Activated CD8-positive, alpha-beta T cell treated with anti-CD3 and anti-CD28 coated beads for 36 hours (primary cell): ENCODE measurements around the gene SMOC2. TPM values are rescaled to one million over a fixed set of nuclear protein-coding genes. Genes with fewer than 3 reads are reported as not detected.

Experiments used
- ATAC-seq: fragments of 200-7000 bp; cut with Tn5 transposase; one replicate; pipeline ENCODE4 v1.10.0; 2021; ENCODE audit warnings: mild to moderate bottlenecking, moderate library complexity
- CTCF ChIA-PET: fragments of 350-600 bp; sonication (Branson Sonifier 250); formaldehyde crosslinking; loops from one replicate; lab custom pipeline; 2021; ENCODE audit warnings: antibody characterized with exemption; lab: Charles Lee
- POLR2A ChIA-PET: fragments of 350-600 bp; sonication (Branson Sonifier 250); formaldehyde crosslinking; loops from one replicate; lab custom pipeline; 2021; ENCODE audit warnings: antibody characterized with exemption; lab: Charles Lee
- DNase-seq: peaks from one replicate; pipeline ENCODE4 v3.0.0-alpha.2; 2020
- H3K27ac Mint-ChIP-seq: one replicate; pipeline ENCODE4 v1.8.0; 2021; ENCODE audit warnings: mild to moderate bottlenecking, mixed read lengths
- H3K27me3 Mint-ChIP-seq: one replicate; pipeline ENCODE4 v1.8.0; 2021; ENCODE audit warnings: mixed read lengths
- H3K36me3 Mint-ChIP-seq: one replicate; pipeline ENCODE4 v1.8.0; 2021; ENCODE audit warnings: low read depth, mixed read lengths
- H3K4me1 Mint-ChIP-seq: one replicate; pipeline ENCODE4 v1.8.0; 2021; ENCODE audit warnings: low read depth, mixed read lengths
- H3K4me3 Mint-ChIP-seq: one replicate; pipeline ENCODE4 v1.8.0; 2021; ENCODE audit warnings: mild to moderate bottlenecking, moderate library complexity, mixed read lengths
- H3K9me3 Mint-ChIP-seq: one replicate; pipeline ENCODE4 v1.8.0; 2021; ENCODE audit warnings: mixed read lengths
- CTCF ChIP-seq: fragments of 200-600 bp; IDR thresholded peaks from one replicate; pipeline ENCODE4 v1.8.0; 2022; ENCODE audit warnings: antibody characterized with exemption, mild to moderate bottlenecking
- intact Hi-C: fragments of 100-400 bp; cut with micrococcal nuclease; formaldehyde crosslinking; loops from one replicate; pipeline ENCODE4 v1.10.0; 2022
- total RNA-seq, 2 experiments: library from RNA; stranded (reverse); gene quantifications; one replicate each; pipeline ENCODE4 v1.2.3, GENCODE V29; 2021

SMOC2 gene
- total RNA-seq, 2 experiments from 2014 or later = not detected

GRCh38 chr6:168408504-168409136 lies 32.4 kb upstream of the SMOC2 start:
- ChIA-PET POLR2A (no interaction called here), CTCF (no interaction called here)
- no peak for ATAC-seq

GRCh38 chr6:168410035-168410434 lies 30.9 kb upstream of the SMOC2 start:
- H3K27ac Mint-ChIP-seq = no peak overlapping the region
- DNase-seq = no peak
- H3K4me3 Mint-ChIP-seq = no peak overlapping the region
- no peaks in the 10 kb centered on the region for H3K9me3 Mint-ChIP-seq
- no peaks in the 10 kb centered on the region for H3K4me1 Mint-ChIP-seq
- intact Hi-C loops = no loop called here
- ChIA-PET POLR2A (interaction anchor here (0.6 kb wide), 1 partner anchor 21 kb away, joined by 3 read pairs; no protein-coding TSS in a partner anchor), CTCF (no interaction called here)
- no peak for ATAC-seq
- no peaks in the 10 kb centered on the region for H3K36me3 Mint-ChIP-seq
- TF ChIP-seq CTCF = no peak
- no peaks in the 10 kb centered on the region for H3K27me3 Mint-ChIP-seq

More at GRCh38 chr6:168408504-168409136, 32.4 kb upstream of the SMOC2 start:
- Mint-ChIP-seq H3K27ac (no peak overlapping the region), H3K9me3 (no peaks in the 10 kb centered on the region), H3K4me3 (no peak overlapping the region), H3K27me3 (no peaks in the 10 kb centered on the region), H3K4me1 (no peaks in the 10 kb centered on the region), H3K36me3 (no peaks in the 10 kb centered on the region)
- intact Hi-C loops = no loop called here
- DNase-seq = no peak
- TF ChIP-seq CTCF = no peak

GRCh38 chr6:168410554-168411011 lies 30.4 kb upstream of the SMOC2 start:
- no peaks in the 10 kb centered on the region for H3K9me3 Mint-ChIP-seq
- no peak overlapping the region for H3K27ac Mint-ChIP-seq
- H3K4me3 Mint-ChIP-seq = no peak overlapping the region
- ChIA-PET CTCF (no interaction called here), POLR2A (no interaction called here)
- no peaks in the 10 kb centered on the region for H3K4me1 Mint-ChIP-seq
- intact Hi-C loops = no loop called here
- ATAC-seq (no peak), DNase-seq (no peak)
- no peak for TF ChIP-seq CTCF
- no peaks in the 10 kb centered on the region for H3K27me3 Mint-ChIP-seq
- no peaks in the 10 kb centered on the region for H3K36me3 Mint-ChIP-seq

GRCh38 chr6:168411130-168411529 lies 29.9 kb upstream of the SMOC2 start:
- Mint-ChIP-seq H3K9me3 (no peaks in the 10 kb centered on the region), H3K4me3 (no peak overlapping the region), H3K36me3 (no peaks in the 10 kb centered on the region), H3K27me3 (no peaks in the 10 kb centered on the region), H3K4me1 (no peaks in the 10 kb centered on the region), H3K27ac (no peak overlapping the region)
- ATAC-seq (no peak), DNase-seq (no peak)
- intact Hi-C loops = no loop called here
- TF ChIP-seq CTCF = no peak
- ChIA-PET CTCF (no interaction called here), POLR2A (no interaction called here)

GRCh38 chr6:168411793-168412192 lies 29.2 kb upstream of the SMOC2 start:
- Mint-ChIP-seq H3K4me1 (no peaks in the 10 kb centered on the region), H3K4me3 (no peak overlapping the region), H3K27ac (no peak overlapping the region), H3K9me3 (no peaks in the 10 kb centered on the region), H3K36me3 (no peaks in the 10 kb centered on the region), H3K27me3 (no peaks in the 10 kb centered on the region)
- ATAC-seq (no peak), DNase-seq (no peak)
- no peak for TF ChIP-seq CTCF
- POLR2A ChIA-PET = no interaction called here
- intact Hi-C loops = no loop called here
- CTCF ChIA-PET = no interaction called here
